Left lung (tissue), 10 donors: ENCODE results near the gene CHRM4. TPM values are rescaled to one million over a fixed set of nuclear protein-coding genes. Genes with fewer than 3 reads are reported as not detected.

Source experiments
- ATAC-seq: fragments of 200-7000 bp; cut with Tn5 transposase; one replicate; pipeline ENCODE4 v1.9.1; 2020; ENCODE audit warnings: moderate library complexity
- DNase-seq, 4 donors: peaks; one replicate each; pipeline ENCODE4 v3.0.0-alpha.2; 2013 to 2020
- H3K27ac ChIP-seq, 2 donors: fragments of 200-600 bp; sonication (generic) in 1 of 2; one replicate each; pipeline versions ENCODE4 v1.5.0 to v1.8.0; 2020 to 2021
- H3K27me3 ChIP-seq, 2 donors: fragments of 200-600 bp; sonication (generic) in 1 of 2; one replicate each; pipeline versions ENCODE4 v1.5.0 to v1.8.0; 2020 to 2021
- H3K36me3 ChIP-seq, 2 donors: fragments of 200-600 bp; sonication (generic) in 1 of 2; one replicate each; pipeline versions ENCODE4 v1.5.0 to v1.8.0; 2020 to 2021
- H3K4me1 ChIP-seq, 2 donors: fragments of 200-600 bp; one replicate each; pipeline ENCODE4 v1.8.0; 2021
- H3K4me3 ChIP-seq, 2 donors: fragments of 200-600 bp; sonication (generic) in 1 of 2; one replicate each; pipeline versions ENCODE4 v1.5.0 to v1.8.0; 2020 to 2021; ENCODE audit warnings: mild to moderate bottlenecking in 1 of 2
- H3K9me3 ChIP-seq, 2 donors: fragments of 200-600 bp; sonication (generic) in 1 of 2; one replicate each; pipeline versions ENCODE4 v1.5.0 to v1.8.0; 2020 to 2021
- CTCF ChIP-seq, 2 donors: fragments of 200-600 bp; sonication (generic) in 1 of 2; IDR thresholded peaks; one replicate each; pipeline versions ENCODE4 v1.5.0 to v1.8.0; 2021; ENCODE audit warnings: antibody characterized with exemption in 2 of 2
- intact Hi-C, 2 donors: fragments of 100-400 bp; cut with DNase I; formaldehyde crosslinking; loops; one replicate each; pipeline versions ENCODE4 v1.11.2 to v1.14.2; 2022
- polyA plus RNA-seq, 6 donors: library from polyadenylated mRNA; unstranded; fragments of 120-200 nt; gene quantifications; one replicate each; pipeline ENCODE4 v1.2.1, GENCODE V29; 2013; ENCODE audit not compliant: insufficient read length in 6 of 6
- total RNA-seq, 2 donors: library from RNA; stranded (reverse); fragmentation: NEBNext Ultra II Directional; extraction: Animal tissue kit (Norgen Biotek cat#: 25700); gene quantifications; one replicate each; pipeline ENCODE4 v1.2.1, GENCODE V29; 2021
- donor health status: DM: no; HTN: yes; CAD: no.
- donor health status: DM: no; HTN: no; CAD: no.

CHRM4 gene
- total and polyA plus RNA-seq, 8 donors, result 0.10 to 0.21 (median 0.14) TPM; not detected in 3

GRCh38 chr11:46414466-46414796 is 22.9 kb upstream of the CHRM4 start:
- H3K4me3 ChIP-seq, result no peak overlapping the region
- H3K36me3 ChIP-seq, result peaks cover 0 to 76% of the 10 kb centered on the region in 2 donors
- no peak for TF ChIP-seq CTCF (IDR thresholded peaks at IDR 0.05)
- no peaks in the 10 kb centered on the region for H3K9me3 ChIP-seq
- intact Hi-C loops, result no loop called here
- ATAC-seq (no peak), DNase-seq (no peak)
- H3K27ac ChIP-seq, result no peak overlapping the region
- H3K27me3 ChIP-seq, result no peaks in the 10 kb centered on the region
- H3K4me1 ChIP-seq, result no peaks in the 10 kb centered on the region

DNA sequence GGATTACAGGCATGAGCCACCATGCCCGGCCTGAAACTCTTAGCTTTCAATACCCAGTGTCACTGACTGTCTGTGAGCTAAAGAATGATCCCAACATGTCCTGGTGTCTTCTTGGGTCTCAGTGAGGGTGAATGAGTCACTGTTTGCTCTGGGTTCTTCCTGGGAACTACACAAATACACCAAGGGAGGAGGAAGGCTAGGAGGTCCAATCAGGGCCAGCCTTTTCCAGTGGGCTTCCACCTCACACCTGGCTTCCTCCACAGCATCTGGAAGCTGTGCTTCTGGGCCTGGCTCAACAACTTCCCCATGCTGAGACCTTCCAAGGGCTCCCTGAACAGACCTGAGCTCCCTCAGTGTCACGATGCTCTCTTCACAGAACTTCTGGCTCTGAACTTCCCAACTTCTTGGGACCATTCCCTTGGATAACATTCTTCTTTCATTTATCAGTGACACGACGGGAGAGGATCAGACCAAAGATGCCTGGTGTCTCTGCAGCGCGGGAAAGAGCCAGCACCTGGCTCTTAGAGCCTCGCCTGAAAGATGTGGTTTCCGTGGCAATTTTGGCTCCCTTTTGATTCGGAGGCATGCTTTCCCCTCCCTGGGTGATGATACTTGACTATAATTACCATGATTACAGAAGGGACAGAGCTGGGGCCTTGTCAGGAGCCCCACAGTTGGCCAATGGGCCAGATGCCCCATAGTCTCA is 22.3 kb upstream of the CHRM4 start:
- no peaks in the 10 kb centered on the region for H3K9me3 ChIP-seq
- intact Hi-C loops, result no loop called here
- TF ChIP-seq CTCF (IDR thresholded peaks at IDR 0.05), result no peak
- H3K27me3 ChIP-seq, result no peaks in the 10 kb centered on the region
- H3K4me3 ChIP-seq, result no peak overlapping the region
- H3K36me3 ChIP-seq, result peaks cover 0 to 82% of the 10 kb centered on the region in 2 donors
- H3K27ac ChIP-seq, result no peak overlapping the region
- H3K4me1 ChIP-seq, result no peaks in the 10 kb centered on the region
- DNase-seq (no peak), ATAC-seq (no peak)

DNA sequence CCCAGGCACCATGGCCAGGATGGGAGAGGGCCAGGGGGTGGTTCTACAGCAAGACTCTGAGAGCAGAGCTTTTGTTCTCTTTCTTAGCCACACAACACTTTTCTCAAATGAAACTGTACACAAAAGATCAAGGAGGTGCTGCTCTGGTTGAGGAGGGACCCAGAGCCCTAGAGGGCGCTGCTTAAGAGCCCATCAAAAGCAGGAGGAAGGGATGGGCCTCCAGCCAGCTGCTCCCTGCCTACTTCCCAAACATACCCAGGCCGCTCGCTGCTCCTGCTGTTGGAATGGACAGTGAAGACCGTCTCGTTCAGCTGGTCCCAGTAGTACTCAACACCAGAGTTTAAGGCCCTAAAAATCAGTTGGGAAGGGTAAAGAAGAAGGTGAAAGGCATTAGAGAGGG is 18.4 kb upstream of the CHRM4 start:
- ATAC-seq, result no peak

GRCh38 chr11:46408407-46408986 is 16.9 kb upstream of the CHRM4 start:
- DNase-seq (no peak), ATAC-seq (no peak)
- no peak overlapping the region for H3K4me3 ChIP-seq
- H3K4me1 ChIP-seq, result no peaks in the 10 kb centered on the region
- peaks cover 0 to 89% of the 10 kb centered on the region in 2 donors for H3K36me3 ChIP-seq
- no peak for TF ChIP-seq CTCF (IDR thresholded peaks at IDR 0.05)
- no peak overlapping the region for H3K27ac ChIP-seq
- no peaks in the 10 kb centered on the region for H3K9me3 ChIP-seq
- no peaks in the 10 kb centered on the region for H3K27me3 ChIP-seq
- intact Hi-C loops, result no loop called here

More for the DNA sequence above, 18.4 kb upstream of the CHRM4 start:
- Histone ChIP-seq H3K4me3 (no peak overlapping the region), H3K36me3 (peaks cover 0 to 89% of the 10 kb centered on the region in 2 donors), H3K27me3 (no peaks in the 10 kb centered on the region), H3K9me3 (no peaks in the 10 kb centered on the region), H3K27ac (no peak overlapping the region), H3K4me1 (no peaks in the 10 kb centered on the region)
- no peak for DNase-seq
- no peak for TF ChIP-seq CTCF (IDR thresholded peaks at IDR 0.05)
- intact Hi-C loops, result no loop called here

DNA sequence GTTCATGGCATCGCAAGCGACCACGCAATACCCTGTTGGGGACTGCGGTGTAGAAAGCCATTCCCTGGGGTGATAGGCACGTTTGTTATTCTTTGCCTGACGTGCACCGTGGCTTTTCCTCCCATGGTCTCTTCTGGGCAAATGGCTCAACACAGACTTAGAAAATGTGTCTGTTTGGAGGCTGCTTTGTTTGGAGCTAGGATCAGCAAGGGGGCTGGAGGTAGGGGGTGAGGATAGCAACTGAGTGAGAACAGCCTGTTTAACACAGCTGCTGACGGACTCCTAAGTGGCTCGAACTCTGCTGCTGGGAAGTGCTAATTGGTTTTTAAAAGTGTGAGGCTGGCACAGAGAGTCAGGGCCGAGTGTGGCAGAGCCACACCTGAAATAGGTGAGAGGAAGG is 16.1 kb upstream of the CHRM4 start:
- intact Hi-C loops, result no loop called here
- no peak for ATAC-seq
- DNase-seq, result no peak
- Histone ChIP-seq H3K27ac (no peak overlapping the region), H3K36me3 (peaks cover 0 to 89% of the 10 kb centered on the region in 2 donors), H3K4me3 (no peak overlapping the region), H3K27me3 (no peaks in the 10 kb centered on the region), H3K4me1 (no peaks in the 10 kb centered on the region), H3K9me3 (no peaks in the 10 kb centered on the region)
- TF ChIP-seq CTCF (IDR thresholded peaks at IDR 0.05), result no peak
